WI38 (cell line): ENCODE results near the gene NUP205.

Experiments used
- H3K4me3 ChIP-seq: 2 replicates; pipeline ENCODE4 v1.5.1; 2011; ENCODE audit warnings: low read depth, mild to moderate bottlenecking, control low read depth, low read length
- CTCF ChIP-seq: IDR thresholded peaks from 2 replicates; pipeline ENCODE4 v1.5.1; 2012; ENCODE audit warnings: low read depth, mild to moderate bottlenecking, control low read depth, low read length

NUP205 gene

GRCh38 chr7:135659159-135659846 lies 101.6 kb downstream of the NUP205 start:
- TF ChIP-seq CTCF, result no peak

GRCh38 chr7:135661311-135662122 lies 103.8 kb downstream of the NUP205 start:
- no peak for TF ChIP-seq CTCF
- peak overlapping the region; percentile 80 for H3K4me3 ChIP-seq

More at GRCh38 chr7:135659159-135659846, 101.6 kb downstream of the NUP205 start:
- no peak overlapping the region for H3K4me3 ChIP-seq

- no peak for TF ChIP-seq CTCF
- peak overlapping the region; percentile 80 for H3K4me3 ChIP-seq
Observed at GRCh38 chr7:135662123-135662372, 104.3 kb downstream of the NUP205 start.

- H3K4me3 ChIP-seq, result peak within 1 kb of the TSS; percentile 80
Observed at GRCh38 chr7:135662373-135663114, 104.8 kb downstream of the NUP205 start, which contains the start of gene STMP1. Gene STMP1 (plus strand): TSS chr7:135662514.

GRCh38 chr7:135664046-135664589 lies 106.4 kb downstream of the NUP205 start:
- peak overlapping the region; percentile 80 for H3K4me3 ChIP-seq

More at GRCh38 chr7:135662373-135663114, 104.8 kb downstream of the NUP205 start, which contains the start of gene STMP1:
- peak; percentile 49; the same call in 1 of the 2 replicates for TF ChIP-seq CTCF

GRCh38 chr7:135665042-135665441 lies 107.3 kb downstream of the NUP205 start:
- H3K4me3 ChIP-seq, result no peak overlapping the region
- TF ChIP-seq CTCF, result no peak

More at GRCh38 chr7:135664046-135664589, 106.4 kb downstream of the NUP205 start:
- TF ChIP-seq CTCF, result no peak
